Measurements from ENCODE around the gene PCBD2. TPM values are rescaled to one million over a fixed set of nuclear protein-coding genes. Genes with fewer than 3 reads are reported as not detected.
"Not testable (repeated sequence)": the region's sequence is repeated elsewhere in the genome, so short reads cannot be mapped to it uniquely, and the experiment has no call there.

The PCBD2 gene
- total RNA-seq, 1 donor from 2014 or later: 18.8 TPM

- no peaks in the 10 kb centered on the region for H3K27me3 Mint-ChIP-seq
- no peak for TF ChIP-seq CTCF (IDR thresholded peaks at IDR 0.05; ENCODE audit: unreplicated experiment)
- peaks cover 4% of the 10 kb centered on the region for H3K9me3 Mint-ChIP-seq (ENCODE audit: low read depth)
- H3K36me3 Mint-ChIP-seq (ENCODE audit: insufficient read depth): peaks cover 27% of the 10 kb centered on the region
- H3K27ac Mint-ChIP-seq: no peak overlapping the region
- no peak overlapping the region for H3K4me3 Mint-ChIP-seq (ENCODE audit: low read depth)
- DNase-seq (ENCODE audit: low spot score, unreplicated experiment): no peak
- H3K4me1 Mint-ChIP-seq (ENCODE audit: low read depth): no peaks in the 10 kb centered on the region
Observed at GRCh38 chr5:134893748-134894505, 11.0 kb upstream of the PCBD2 start.

- Mint-ChIP-seq H3K27me3 (no peaks in the 10 kb centered on the region), H3K4me3 (ENCODE audit: low read depth) (no peak overlapping the region), H3K27ac (peak overlapping the region; percentile 34), H3K4me1 (ENCODE audit: low read depth) (peaks cover 2% of the 10 kb centered on the region), H3K9me3 (ENCODE audit: low read depth) (no peaks in the 10 kb centered on the region), H3K36me3 (ENCODE audit: insufficient read depth) (peaks cover 7% of the 10 kb centered on the region)
- no peak for TF ChIP-seq CTCF (IDR thresholded peaks at IDR 0.05; ENCODE audit: unreplicated experiment)
- DNase-seq (ENCODE audit: low spot score, unreplicated experiment): no peak
Observed at GRCh38 chr5:134902071-134902801, 2.7 kb upstream of the PCBD2 start.

GRCh38 chr5:134905246-134905996 lies 490 bp downstream of the PCBD2 start:
- Mint-ChIP-seq H3K9me3 (ENCODE audit: low read depth) (no peaks in the 10 kb centered on the region), H3K4me1 (ENCODE audit: low read depth) (peaks cover 2% of the 10 kb centered on the region), H3K27me3 (no peaks in the 10 kb centered on the region), H3K27ac (peak overlapping the region; percentile 98), H3K36me3 (ENCODE audit: insufficient read depth) (peaks cover 8% of the 10 kb centered on the region), H3K4me3 (ENCODE audit: low read depth) (peak overlapping the region; percentile 91)
- no peak for DNase-seq (ENCODE audit: low spot score, unreplicated experiment)
- TF ChIP-seq CTCF (IDR thresholded peaks at IDR 0.05; ENCODE audit: unreplicated experiment): peak; percentile 87

GRCh38 chr5:134906811-134907210 lies 1.9 kb downstream of the PCBD2 start:
- Mint-ChIP-seq H3K9me3 (ENCODE audit: low read depth) (no peaks in the 10 kb centered on the region), H3K27ac (no peak overlapping the region), H3K4me1 (ENCODE audit: low read depth) (peaks cover 2% of the 10 kb centered on the region), H3K36me3 (ENCODE audit: insufficient read depth) (peaks cover 8% of the 10 kb centered on the region), H3K4me3 (ENCODE audit: low read depth) (peak overlapping the region; percentile 41), H3K27me3 (no peaks in the 10 kb centered on the region)
- no peak for TF ChIP-seq CTCF (IDR thresholded peaks at IDR 0.05; ENCODE audit: unreplicated experiment)
- DNase-seq (ENCODE audit: low spot score, unreplicated experiment): no peak

GRCh38 chr5:134910752-134911151 lies 5.8 kb downstream of the PCBD2 start:
- H3K36me3 Mint-ChIP-seq (ENCODE audit: insufficient read depth); H3K27me3 Mint-ChIP-seq; H3K27ac Mint-ChIP-seq; DNase-seq (ENCODE audit: low spot score, unreplicated experiment); H3K4me1 Mint-ChIP-seq (ENCODE audit: low read depth); H3K9me3 Mint-ChIP-seq (ENCODE audit: low read depth); H3K4me3 Mint-ChIP-seq (ENCODE audit: low read depth): not testable (repeated sequence)

All from progenitor cell of endocrine pancreas (in vitro differentiated cells).